OCI-LY7 (cell line): Measurements from ENCODE around the gene FAH. TPM values are rescaled to one million over a fixed set of nuclear protein-coding genes. Genes with fewer than 3 reads are reported as not detected.
A peak's percentile ranks its signal among the peaks of the same experiment; 100 is the strongest.

ENCODE experiments used
- BruUV-seq: library from RNA; stranded (reverse); fragments of 400-500 nt; replicated peaks from 2 replicates; lab custom pipeline; 2021; lab: Mats Ljungman, UMichigan
- CTCF ChIA-PET: fragments of 300-600 bp; sonication (Branson Sonifier 250); formaldehyde crosslinking; loops from one replicate; lab custom pipeline; 2022; ENCODE audit warnings: antibody characterized with exemption; ENCODE audit not compliant: unreplicated experiment; lab: Charles Lee
- POLR2A ChIA-PET: fragments of 300-600 bp; sonication (Branson Sonifier 250); formaldehyde crosslinking; loops from one replicate; lab custom pipeline; 2022; ENCODE audit warnings: antibody characterized with exemption; lab: Charles Lee
- DNase-seq: peaks from one replicate; pipeline ENCODE4 v3.0.0-alpha.2; 2015; ENCODE audit warnings: low spot score
- H2AFZ ChIP-seq: fragments of 200-600 bp; sonication (generic), shearing (Covaris generic); 2 replicates; pipeline ENCODE4 v1.6.1; 2014; ENCODE audit warnings: mild to moderate bottlenecking, antibody characterized with exemption, low read length, moderate library complexity
- H3K27ac ChIP-seq: fragments of 200-600 bp; sonication (generic); 2 replicates; pipeline ENCODE4 v1.5.1; 2014; ENCODE audit warnings: mixed run types, low read depth, mild to moderate bottlenecking, moderate library complexity, low read length, inconsistent platforms; ENCODE audit not compliant: poor library complexity, severe bottlenecking
- H3K36me3 ChIP-seq: fragments of 200-600 bp; sonication (generic); 2 replicates; pipeline ENCODE4 v1.6.1; 2014; ENCODE audit warnings: mild to moderate bottlenecking, antibody characterized with exemption, low read length, moderate library complexity, mixed read lengths; ENCODE audit not compliant: insufficient read depth
- H3K4me1 ChIP-seq: fragments of 200-600 bp; sonication (generic); 2 replicates; pipeline ENCODE4 v1.5.1; 2014; ENCODE audit warnings: mild to moderate bottlenecking, low read length; ENCODE audit not compliant: insufficient read depth, poor library complexity, severe bottlenecking
- H3K4me2 ChIP-seq: fragments of 200-600 bp; sonication (generic); 2 replicates; pipeline ENCODE4 v1.6.1; 2014; ENCODE audit warnings: mild to moderate bottlenecking, low read length
- H3K4me3 ChIP-seq: fragments of 200-600 bp; sonication (generic); 2 replicates; pipeline ENCODE4 v1.5.1; 2014; ENCODE audit warnings: mild to moderate bottlenecking, low read depth, low read length; ENCODE audit not compliant: poor library complexity, severe bottlenecking
- H3K79me2 ChIP-seq: fragments of 200-600 bp; sonication (generic); 2 replicates; pipeline ENCODE4 v1.6.1; 2016; ENCODE audit warnings: low read depth, mild to moderate bottlenecking, low read length, moderate library complexity, mixed read lengths; ENCODE audit not compliant: insufficient read depth
- H3K9me2 ChIP-seq: fragments of 200-600 bp; sonication (generic); 2 replicates; pipeline ENCODE4 v1.6.1; 2016; ENCODE audit warnings: mild to moderate bottlenecking, low read length, mixed read lengths; ENCODE audit not compliant: insufficient read depth
- H3K9me3 ChIP-seq: fragments of 200-600 bp; sonication (generic); 2 replicates; pipeline ENCODE4 v1.6.1; 2014; ENCODE audit warnings: mild to moderate bottlenecking, mixed run types, low read length, mixed read lengths
- H4K20me1 ChIP-seq: fragments of 200-600 bp; sonication (generic); 2 replicates; pipeline ENCODE4 v1.6.1; 2014; ENCODE audit warnings: mild to moderate bottlenecking, antibody characterized with exemption, low read length, moderate library complexity, mixed read lengths; ENCODE audit not compliant: insufficient read depth
- EZH2phosphoT487 ChIP-seq: fragments of 200-600 bp; sonication (generic); IDR thresholded peaks from 2 replicates; pipeline ENCODE4 v1.6.1; 2018; ENCODE audit warnings: low read depth, borderline replicate concordance, mild to moderate bottlenecking, mixed run types, antibody characterized with exemption, low read length, moderate library complexity, mixed read lengths
- intact Hi-C: fragments of 100-400 bp; cut with micrococcal nuclease; formaldehyde crosslinking; loops from one replicate; pipeline ENCODE4 v1.10.0; 2022; ENCODE audit not compliant: unreplicated experiment
- total RNA-seq, 2 experiments: library from RNA; depleted of rRNA in 1 of 2; stranded (reverse); fragments of >200 nt in 1 of 2; shearing (Covaris generic) in 1 of 2; gene quantifications; 2 replicates each; pipeline ENCODE4 v1.2.3, GENCODE V29; 2014 to 2022
- TF ChIP-seq, protein P1 (sequence below): fragments of 200-600 bp; sonication (generic); conservative IDR thresholded peaks from 2 replicates; pipeline ENCODE4 v1.5.1; 2014; ENCODE audit warnings: mild to moderate bottlenecking, antibody characterized with exemption, low read length, moderate library complexity, mixed read lengths

FAH gene
- total RNA-seq, 2 experiments from 2014 or later, result 9.4 to 18.4 TPM

DNA sequence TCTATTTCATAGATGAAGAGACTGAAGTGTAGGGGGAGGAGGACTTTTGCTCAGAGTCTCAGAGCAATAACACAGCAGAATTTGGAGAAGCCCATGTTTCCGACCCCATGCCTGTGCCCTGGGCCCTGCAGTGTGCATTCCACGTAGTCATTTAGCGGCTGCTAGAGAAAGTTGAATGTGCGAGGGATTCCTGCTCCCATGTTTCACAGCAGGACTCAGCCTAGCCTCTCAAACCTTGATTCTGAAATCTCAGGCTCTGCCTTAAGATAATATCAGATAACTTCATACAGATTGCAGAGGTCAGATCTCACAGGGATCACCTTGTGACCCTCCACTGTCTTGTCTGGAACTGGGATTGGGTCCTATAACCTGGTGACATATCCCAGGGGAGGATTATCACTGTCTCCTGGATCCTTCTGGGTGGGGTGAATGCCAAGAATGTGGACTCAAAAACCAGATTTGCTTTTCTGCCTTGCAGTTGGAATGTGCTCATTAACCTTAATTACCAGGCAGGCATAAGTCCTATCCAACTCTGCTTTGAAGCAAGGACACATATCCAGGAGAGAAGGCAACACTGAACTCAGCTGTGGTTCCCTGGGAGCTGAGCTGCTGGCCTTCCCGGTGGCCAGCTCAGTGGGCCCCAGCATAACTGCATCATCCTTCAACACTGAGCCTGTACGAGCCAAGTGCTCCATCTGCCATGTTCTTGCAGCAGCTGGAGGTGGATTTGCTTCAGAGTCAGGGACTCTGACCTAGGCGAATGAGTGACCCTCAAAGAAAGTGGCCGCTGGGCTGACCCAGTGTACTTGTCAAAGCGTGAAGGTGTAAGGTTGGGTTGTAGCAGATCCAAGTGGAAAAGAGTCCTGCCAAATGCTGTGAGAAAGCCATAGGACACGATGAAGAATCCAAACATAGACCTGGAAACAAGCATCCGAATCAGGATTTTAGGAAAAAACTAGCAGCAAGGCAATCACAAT, 56.2 kb downstream of the FAH start:
- ChIA-PET POLR2A (no interaction called here), CTCF (no interaction called here)
- TF ChIP-seq, protein P1, sequence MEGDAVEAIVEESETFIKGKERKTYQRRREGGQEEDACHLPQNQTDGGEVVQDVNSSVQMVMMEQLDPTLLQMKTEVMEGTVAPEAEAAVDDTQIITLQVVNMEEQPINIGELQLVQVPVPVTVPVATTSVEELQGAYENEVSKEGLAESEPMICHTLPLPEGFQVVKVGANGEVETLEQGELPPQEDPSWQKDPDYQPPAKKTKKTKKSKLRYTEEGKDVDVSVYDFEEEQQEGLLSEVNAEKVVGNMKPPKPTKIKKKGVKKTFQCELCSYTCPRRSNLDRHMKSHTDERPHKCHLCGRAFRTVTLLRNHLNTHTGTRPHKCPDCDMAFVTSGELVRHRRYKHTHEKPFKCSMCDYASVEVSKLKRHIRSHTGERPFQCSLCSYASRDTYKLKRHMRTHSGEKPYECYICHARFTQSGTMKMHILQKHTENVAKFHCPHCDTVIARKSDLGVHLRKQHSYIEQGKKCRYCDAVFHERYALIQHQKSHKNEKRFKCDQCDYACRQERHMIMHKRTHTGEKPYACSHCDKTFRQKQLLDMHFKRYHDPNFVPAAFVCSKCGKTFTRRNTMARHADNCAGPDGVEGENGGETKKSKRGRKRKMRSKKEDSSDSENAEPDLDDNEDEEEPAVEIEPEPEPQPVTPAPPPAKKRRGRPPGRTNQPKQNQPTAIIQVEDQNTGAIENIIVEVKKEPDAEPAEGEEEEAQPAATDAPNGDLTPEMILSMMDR, result no peak
- TF ChIP-seq EZH2phosphoT487, result no peak
- Histone ChIP-seq H3K36me3 (no peaks in the 10 kb centered on the region), H3K4me3 (no peak overlapping the region), H3K4me1 (peaks cover 7% of the 10 kb centered on the region), H3K79me2 (no peaks in the 10 kb centered on the region), H2AFZ (no peak overlapping the region), H3K9me2 (no peaks in the 10 kb centered on the region), H3K4me2 (no peak overlapping the region), H3K9me3 (no peaks in the 10 kb centered on the region), H4K20me1 (no peaks in the 10 kb centered on the region), H3K27ac (no peak overlapping the region)
- BruUV-seq, result no TSS peak
- no peak for DNase-seq
- intact Hi-C loops, result no loop called here

DNA sequence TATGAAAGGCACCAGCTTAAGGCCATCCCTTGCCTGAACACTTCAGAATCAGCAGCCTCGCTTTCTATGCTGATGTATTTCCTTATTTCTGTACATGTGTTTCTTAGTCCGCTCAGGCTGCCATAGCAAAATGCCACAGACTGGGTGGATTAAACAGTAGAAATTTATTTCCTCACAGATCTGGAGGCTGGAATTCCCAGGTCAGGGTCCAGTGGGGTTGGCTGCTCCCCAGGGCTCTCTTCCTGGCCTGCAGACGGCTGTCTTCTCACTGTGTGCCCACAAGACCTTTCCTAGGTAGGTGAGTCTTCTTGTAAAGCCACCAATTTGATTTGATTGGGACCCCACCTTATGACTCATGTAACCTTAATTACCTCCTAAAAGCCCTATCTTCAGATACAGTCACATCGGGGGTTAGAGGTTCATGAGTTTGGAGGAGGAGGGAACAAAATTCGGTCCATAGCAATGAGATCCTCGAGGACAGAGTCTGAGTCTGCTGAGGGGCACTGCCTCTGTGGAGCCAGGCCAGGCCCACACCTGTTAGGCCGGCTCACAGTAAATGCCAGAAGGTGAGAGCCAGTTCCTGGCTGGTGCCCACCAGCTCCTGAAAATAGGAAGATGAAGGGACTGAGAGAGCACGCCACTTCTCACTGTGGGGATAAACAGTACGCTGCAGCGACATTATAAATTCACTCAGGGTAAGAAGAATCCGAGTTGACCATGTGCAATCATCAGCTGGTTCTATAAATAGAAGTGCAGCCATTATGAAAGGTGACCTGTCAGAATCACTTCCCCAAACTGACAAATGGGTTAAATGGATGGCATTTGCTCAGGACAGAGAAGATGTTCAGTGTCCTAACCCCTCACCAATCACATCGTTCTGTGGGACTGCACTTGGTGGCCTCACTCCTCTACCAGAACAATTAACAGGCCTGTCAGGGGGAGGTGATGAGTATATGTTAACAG, 58.1 kb downstream of the FAH start:
- CTCF ChIA-PET, result no interaction called here
- H3K4me2 ChIP-seq, result no peak overlapping the region

More for the DNA sequence above, 58.1 kb downstream of the FAH start:
- POLR2A ChIA-PET, result no interaction called here
- H3K9me2 ChIP-seq, result no peaks in the 10 kb centered on the region
- H3K79me2 ChIP-seq, result no peaks in the 10 kb centered on the region
- H2AFZ ChIP-seq, result no peak overlapping the region
- intact Hi-C loops, result no loop called here
- H4K20me1 ChIP-seq, result no peaks in the 10 kb centered on the region
- no peak overlapping the region for H3K27ac ChIP-seq
- DNase-seq, result peak; percentile 36
- TF ChIP-seq EZH2phosphoT487, result no peak
- TF ChIP-seq, protein P1, result no peak
- H3K4me3 ChIP-seq, result no peak overlapping the region
- H3K4me1 ChIP-seq, result peaks cover 7% of the 10 kb centered on the region
- H3K36me3 ChIP-seq, result no peaks in the 10 kb centered on the region
- no TSS peak for BruUV-seq
- H3K9me3 ChIP-seq, result no peaks in the 10 kb centered on the region
